Left renal pelvis (tissue), 4 donors: ENCODE measurements around the gene ZNF750. TPM values are rescaled to one million over a fixed set of nuclear protein-coding genes. Genes with fewer than 3 reads are reported as not detected.

ENCODE experiments used
- DNase-seq, 4 donors: peaks; one replicate each; pipeline ENCODE4 v3.0.0-alpha.2; 2013; ENCODE audit warnings: low read depth in 4 of 4, low spot score in 3 of 4
- polyA plus RNA-seq, 4 donors: library from polyadenylated mRNA; unstranded; fragments of 120-200 nt; gene quantifications; one replicate each; pipeline ENCODE4 v1.2.1, GENCODE V29; 2013; ENCODE audit not compliant: insufficient read length in 4 of 4

Gene ZNF750
- polyA plus RNA-seq, 4 donors = 0.30 to 2.5 (median 1.6) TPM

DNA sequence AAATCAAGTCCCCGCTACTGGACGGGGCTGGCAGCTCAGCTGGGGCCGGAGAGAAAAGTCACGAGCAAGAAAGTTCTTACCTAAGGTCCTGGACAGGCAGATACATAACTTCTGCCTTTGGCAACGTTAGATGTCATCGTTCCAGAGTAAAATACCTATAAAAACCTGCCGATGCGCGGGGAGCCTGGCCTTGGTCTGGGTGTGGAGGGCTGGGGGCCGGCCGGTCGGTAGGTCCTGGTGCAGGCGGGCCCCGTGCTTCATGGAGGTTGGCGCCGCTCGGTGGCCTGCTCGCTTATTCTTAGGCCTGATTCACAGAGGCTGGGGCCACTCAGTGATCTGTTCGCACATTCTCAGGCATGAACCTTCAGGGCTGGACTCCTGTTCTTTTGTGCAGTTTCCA lies 33.7 kb upstream of the ZNF750 start:
- no peak for DNase-seq

DNA sequence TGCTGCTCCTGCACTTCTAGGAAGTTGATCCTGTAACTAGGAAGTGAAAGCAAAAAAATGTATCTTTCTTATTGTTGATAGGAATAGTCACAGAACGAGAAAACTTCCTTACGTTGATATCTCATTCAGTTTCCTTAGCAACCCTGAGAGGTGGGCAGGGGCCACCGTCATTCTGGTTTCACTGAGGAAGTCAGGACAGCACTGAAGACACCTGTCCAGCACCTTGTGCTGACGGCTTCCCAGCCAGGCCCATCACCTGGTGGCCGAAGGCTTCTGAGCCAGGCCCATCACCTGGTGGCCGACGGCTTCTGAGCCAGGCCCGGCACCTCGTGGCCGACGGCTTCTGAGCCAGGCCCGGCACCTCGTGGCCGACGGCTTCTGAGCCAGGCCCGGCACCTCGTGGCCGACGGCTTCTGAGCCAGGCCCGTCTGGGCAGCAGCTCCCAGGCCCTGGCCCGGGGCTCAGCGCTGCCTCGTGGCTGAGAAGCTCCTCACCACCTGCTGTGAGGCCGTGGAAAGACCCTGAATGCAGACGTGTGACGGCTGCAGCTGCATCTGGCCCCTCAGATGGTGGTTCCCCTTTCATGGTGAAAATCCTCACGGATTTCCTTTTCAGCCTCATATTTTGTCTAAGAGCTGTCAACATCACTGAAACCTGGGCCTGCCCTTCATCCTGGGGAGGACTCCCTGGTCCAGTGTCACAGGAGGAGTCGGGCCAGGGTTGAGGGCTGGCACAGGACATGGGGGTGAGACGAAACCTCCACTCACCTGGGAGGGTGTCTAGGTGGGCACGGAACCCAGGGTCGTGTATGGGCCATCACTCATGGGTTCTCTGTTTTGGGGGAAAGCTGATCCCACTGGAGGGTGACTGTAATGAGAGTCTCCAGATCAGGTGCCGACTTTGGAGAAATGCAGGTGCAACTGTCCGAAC lies 33.0 kb upstream of the ZNF750 start:
- no peak for DNase-seq

DNA sequence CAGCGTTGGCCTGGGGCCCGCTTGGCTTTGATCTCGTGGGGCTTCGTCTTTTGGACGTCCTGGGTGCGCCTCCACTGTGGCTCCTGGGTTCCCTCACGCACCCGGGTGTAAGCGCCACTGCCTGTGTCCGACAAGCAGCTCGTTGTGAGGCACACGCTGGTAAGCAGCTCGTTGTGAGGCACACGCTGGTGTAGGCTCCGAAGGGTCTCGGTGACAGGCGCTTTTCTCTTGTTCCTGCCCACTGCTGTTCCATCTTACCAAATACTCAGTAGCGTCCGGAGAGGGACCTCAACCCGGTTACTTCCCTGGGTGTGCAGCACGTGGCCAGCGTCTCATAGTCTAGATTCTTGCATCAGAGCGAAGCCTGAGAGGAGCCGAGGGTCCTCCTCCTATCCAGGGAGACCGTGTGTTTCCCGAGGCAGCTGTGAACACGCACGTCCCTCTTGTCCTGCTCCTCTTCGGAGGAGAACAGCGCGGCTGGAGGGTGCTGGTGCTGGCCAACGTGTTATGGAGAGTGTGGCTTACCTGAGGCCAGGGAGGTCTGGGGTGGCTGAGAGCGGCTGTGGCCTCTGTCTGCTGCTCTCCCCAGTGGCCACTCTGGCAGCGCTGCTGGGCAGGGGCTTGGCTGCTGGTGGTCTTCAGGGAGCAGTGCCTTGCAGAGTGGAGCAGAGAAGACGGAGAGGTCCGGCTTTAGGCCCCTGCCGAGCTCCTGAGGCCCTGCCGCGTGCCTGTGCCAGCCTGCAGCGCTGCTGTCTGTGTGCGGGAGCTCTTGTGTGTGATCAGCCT lies 32.1 kb upstream of the ZNF750 start:
- no peak for DNase-seq

DNA sequence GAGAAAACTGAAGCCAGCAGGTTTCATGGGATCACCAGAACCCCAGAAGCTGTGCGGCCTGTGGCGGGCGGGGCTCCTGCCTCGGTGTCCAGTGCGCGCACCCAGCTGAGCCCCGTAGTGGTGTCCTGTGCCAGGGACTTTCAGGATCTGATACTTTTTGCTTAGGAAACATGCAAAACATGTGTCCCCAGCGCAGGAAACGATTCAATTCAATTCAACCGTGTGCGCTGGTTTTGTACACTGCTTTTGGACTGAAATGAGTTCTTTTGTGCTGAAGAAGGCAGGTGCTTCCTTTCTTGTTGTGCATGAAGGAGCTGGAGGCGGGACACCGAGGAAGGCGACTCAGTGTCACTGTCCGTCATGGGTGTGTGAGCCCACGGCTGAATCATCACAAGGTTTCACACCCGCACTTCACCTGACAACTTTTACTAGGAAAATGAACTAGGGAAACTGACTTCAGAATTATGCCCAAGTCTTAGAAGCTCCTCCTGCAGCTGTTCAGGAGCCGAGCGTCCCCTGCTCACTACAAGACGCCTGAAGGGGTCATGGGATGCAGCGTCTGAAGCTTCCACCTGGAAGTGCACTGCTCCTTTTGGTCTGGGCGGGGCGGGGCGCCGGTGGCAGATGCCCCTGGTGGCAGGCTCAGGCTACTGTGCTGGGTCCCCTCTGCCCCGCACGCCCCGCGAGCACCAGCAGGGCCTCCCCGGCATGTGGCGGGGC lies 31.4 kb upstream of the ZNF750 start:
- no peak for DNase-seq

DNA sequence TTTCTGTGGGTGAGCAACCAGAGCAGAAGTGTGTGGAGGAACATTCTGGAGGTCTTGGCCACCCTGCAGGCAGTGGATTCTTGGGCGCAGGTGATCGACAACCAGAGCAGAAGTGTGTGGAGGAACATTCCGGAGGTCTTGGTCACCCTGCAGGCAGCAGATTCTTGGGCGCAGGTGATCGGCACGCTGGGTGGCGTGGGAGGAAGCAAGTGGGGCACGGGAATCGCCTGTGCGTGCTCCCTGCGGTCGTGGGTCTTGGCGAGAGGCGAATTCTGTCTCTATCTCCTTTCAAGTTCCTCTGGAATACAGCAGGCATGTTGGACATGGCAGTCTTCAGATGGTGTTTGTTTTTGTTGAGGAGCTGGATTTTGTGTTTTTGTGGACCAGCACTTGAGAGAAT lies 30.7 kb upstream of the ZNF750 start:
- DNase-seq = no peak

DNA sequence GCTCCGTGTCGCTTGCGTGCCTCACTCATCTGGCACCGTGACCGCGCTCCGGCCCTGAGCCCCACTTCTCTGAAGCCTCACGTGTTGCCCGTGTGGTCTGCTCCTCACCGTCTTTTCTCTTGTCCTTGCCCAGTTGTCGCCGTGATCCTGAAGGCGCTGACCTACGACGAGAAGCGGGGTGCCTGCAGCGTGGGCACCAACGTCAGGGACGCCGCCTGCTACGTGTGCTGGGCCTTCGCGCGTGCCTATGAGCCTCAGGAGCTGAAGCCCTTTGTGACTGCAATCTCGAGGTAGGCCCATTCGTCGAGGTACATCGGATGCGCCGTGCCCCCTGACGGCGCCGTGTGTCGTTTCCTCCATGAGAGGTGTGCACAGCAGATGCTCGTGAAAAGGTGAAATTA lies 30.3 kb upstream of the ZNF750 start:
- no peak for DNase-seq

DNA sequence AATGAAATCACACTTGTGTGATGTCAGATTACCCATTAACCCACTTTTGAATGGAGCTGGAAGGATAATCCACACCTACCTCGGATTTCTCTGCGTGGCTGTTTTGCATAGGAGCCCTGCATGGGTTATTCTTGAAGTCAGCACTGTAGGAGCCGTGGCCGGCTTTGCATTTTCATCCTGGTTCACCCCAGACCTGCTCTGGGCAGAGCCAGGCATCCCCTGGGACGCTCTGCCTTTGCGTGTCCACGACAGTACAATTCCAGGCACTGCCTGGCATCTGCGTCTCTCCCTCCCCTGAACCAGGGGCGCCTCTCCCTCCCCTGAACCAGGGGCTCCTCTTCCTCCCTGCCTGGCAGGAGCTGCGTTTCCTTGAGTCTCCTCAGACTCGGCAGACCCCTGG lies 29.7 kb upstream of the ZNF750 start:
- DNase-seq = no peak

DNA sequence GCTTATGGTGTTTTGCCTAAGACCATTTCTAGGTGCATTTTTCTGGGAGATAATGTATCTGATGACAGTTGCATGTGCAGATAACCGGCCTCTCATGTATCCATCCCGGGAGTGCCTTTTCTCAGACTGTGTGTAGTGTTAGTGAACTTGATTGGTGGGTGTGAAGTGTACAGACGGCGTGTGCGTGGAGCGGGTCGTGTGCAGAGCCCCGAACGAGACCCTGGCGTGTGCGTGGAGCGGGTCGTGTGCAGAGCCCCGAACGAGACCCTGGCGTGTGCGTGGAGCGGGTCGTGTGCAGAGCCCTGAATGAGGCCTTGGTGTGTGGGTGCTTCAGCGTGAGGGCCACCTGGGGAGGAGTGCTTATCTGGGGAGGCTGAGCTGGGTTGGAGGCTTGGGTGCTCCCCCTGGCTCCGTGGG lies 28.9 kb upstream of the ZNF750 start:
- no peak for DNase-seq

DNA sequence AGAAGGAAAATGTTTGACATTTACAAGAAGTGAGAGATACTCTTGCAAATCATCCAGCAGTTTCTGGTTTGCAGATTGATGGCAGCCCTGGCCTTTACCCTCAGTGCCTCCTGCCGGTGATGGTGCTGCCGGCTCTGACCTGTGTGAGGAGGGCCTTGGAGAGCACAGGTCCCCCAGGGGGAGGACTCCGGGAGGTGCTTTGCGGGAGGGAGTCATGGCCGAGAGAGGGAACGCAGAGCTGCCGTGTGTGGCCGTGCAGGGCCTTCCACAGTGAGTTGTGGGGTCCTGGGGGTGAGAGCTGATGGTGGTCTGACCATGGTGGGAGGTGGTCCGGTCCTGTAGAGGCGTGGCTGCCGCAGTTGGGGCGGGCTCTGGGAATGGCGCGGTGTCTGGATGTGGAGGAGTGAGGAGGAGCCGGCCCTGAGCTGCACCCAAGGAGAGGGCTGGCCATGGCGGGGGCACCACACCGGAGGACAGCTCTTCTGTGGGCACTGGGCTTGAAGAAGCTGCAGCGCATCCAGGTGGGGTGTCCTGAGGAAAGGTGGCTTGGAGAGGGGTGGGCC lies 28.0 kb upstream of the ZNF750 start:
- DNase-seq = no peak

DNA sequence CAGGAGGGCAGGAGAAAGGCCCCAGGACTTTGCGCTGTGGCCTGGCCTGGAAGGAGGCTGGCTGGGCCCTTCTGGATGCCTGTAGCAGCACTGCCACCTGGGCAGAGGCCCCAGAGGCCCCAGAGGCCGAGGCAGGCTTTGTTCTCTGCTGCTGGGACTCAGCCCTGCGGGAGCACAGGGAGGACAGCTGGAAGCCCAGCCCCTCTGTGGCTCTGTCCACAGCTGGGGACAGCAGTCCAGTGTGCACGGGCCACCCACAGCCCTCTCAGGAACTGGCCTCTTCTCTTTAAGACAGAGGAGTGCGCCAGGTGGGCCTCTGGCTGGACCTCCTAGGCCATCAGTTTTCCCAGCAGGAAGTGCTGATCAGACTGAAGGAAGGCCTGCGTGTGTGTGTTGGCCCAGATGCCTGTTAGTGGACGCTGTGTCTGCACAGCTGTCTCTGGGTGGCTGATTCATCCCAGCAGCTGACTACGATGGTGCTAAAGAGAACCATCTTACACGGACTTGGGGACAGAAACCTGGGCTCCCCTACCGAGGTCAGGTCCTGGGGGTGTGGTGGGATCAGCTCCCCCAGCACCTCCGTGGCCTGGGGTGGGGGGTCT lies 26.9 kb upstream of the ZNF750 start:
- DNase-seq = no peak

DNA sequence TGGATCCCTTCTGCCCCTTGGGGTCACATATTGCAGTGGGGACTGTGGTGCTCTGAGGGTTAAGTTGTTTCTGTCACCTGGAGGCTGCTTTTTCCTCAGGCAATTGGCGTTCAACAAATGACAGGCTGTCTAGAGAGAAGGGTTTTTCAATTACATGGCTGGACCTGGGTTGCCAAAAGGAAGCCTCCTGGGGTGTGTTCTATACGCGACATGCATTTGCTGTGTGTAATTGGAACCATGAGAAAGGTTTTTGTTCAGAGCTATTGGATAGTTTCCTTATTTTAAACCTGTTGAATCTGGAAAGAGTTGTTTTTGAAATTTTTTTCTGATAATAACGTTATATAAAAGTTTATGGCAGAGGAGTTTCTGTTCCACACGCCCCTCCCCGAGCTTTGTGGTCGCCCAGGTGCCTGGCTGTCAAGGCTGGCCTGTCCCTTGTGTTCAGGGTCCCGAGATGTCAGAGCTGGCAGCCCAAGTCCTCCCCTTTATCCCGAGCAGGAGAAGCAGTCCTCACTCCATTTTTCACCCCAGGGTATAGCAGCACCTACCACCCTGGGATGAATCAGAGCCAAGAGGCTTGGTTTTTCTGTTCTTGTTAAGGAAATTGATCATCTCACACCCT lies 26.1 kb upstream of the ZNF750 start:
- no peak for DNase-seq

DNA sequence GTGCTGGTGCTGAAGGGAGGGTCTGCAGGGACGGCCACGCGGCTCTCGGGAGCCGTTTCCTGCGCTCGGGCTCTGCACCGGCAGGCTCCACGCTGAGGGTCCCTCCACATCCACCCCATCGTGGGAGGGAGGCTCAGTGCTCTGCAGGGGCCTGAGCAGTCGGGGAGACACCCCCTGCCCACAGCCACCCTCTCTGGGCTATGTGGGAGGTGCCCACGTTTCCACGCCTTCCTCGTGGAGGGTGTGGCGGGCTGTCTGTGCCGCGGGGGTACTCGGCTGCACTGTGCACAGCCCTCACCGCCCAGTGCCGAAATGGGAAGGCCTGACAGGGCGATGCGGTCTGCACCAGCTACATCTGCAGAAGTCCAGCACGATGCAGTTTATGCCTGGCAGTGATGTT lies 25.5 kb upstream of the ZNF750 start:
- no peak for DNase-seq

DNA sequence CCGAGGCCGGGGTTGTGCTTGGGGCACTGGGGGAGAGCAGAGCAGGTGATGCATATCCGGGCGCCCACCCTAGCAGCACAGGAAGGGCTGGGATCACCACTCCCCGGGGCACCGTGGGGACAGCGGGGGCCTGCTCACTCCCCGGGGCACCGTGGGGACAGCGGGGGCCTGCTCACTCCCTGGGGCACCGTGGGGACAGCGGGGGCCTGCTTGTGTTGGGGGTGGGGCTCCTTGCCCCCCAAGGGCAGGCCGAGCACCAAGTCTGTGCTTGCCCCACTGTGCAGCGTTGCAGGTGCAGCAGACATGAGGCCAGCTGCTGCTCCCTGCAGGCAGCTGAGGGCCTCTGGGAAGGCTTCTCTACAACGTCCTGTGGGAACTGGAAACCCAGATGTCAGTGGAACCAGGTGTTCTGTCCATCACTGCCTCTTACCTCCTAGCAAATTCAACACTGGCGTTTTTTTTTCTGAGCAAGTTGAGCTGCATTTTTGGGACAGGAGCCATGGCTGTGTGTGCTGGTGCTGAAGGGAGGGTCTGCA lies 25.0 kb upstream of the ZNF750 start:
- DNase-seq = no peak

DNA sequence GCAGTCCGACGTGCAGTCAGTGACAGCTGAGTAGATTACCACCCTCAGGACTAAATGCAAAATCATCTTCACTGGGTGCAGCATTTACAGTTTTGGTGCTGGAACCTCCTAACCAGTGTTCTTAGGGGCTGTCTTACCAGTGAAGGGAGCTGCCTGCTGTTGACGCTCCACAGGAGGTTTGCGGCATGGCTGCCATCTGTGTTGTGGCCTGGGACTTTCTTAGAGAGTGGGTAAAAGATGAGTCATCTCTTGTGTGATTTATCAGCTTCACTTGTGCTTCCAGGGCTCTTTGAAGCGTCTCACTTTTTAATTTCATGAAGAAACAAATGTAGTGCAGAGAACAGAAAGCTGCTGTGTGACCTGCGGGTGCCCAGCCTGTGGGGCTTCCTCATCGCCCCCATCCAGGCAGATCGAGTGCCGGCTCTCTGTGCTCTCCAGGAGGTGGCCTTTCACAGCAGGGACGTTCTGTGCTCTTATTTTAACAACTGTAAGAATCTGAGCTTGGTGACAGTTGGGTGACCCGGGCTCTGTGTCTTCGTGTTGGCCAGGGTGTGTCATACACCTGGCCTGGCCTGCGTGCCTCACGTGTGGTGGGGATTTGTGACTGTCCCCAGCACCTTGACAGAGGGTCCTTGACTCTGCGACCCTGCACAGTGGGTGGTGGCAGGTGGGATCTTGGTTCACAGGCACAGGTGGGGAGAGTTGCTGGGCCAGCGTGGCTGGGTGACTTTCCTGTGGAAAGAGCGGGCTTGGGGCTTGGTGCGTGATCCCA lies 24.3 kb upstream of the ZNF750 start:
- DNase-seq = no peak

DNA sequence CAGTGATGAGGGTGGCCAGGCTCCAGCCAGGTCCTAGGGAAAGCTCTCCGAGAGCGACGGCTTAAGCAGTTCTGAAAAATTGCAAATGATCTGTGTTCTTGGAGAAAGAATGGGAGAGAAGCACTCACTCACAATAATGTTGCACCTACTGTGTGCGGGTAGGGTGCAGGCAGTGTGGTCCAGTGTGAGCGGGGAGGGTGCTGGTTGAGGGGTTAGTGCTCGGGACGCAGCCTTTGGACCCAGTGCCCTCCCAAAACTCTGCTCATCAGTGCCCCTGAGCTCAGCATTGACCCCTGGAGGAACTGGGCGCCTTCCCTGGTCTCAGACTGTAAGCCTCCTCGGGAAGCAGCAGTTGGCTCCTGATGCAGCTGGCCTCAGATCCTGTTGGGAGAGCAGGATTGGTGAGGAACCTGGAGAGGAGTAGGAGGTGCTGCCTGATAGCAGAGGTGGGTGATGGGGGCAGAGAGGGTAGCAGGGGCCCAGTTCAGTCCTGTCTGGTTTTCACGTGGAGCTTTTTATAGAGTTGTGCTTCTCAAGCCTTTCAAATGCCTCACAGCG lies 23.6 kb upstream of the ZNF750 start:
- DNase-seq = no peak

DNA sequence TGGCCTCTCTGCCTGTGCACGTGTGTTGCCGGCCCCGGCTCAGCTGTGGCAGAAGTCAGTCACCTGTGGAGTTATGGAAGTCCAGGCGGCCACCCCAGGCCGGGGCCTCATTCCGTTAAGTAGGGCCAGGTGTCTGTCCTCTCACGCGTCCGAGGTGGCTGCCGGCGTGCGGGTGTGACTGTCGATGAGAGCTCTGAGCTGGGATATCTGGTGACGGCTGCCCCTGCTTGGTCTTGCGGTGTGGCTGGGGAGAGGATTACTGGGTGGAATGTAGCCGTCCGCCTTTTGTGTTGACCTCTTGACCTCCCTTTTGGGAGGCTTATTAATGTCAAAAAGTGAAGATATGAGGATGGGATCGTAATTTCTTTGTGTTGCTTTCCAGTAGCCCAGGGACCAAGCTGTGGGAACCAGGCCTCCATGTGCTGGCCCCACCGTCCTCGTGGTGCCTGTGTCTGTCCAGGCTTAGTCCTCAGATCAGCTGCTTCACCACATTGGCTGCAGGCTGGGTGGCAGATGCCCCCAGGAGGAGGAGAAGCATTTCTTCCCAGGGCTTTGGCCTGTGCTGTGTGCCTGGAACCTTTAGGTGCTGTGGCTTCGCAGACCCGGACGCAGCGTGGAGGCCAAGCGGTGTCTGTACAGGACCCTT lies 23.0 kb upstream of the ZNF750 start:
- DNase-seq = no peak

DNA sequence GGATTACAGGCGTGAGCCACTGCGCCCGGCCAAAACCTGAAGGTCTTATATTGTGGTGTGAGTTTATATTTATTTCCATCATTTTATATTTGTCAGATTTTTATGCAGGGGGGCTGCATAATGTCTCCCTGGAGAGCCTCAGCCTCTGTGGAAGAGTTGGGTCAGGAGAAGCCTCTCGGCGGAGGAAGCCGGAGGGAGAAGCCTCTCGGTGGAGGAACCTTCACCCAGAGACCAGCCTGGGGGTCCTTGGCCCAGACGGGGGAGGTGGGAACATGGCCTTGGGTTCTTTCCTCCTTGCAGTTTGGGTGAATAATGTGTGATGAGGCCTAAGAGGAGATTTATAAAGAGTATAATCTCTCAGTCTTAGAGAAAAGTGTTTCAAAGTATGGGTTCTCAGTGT lies 22.4 kb upstream of the ZNF750 start:
- no peak for DNase-seq

DNA sequence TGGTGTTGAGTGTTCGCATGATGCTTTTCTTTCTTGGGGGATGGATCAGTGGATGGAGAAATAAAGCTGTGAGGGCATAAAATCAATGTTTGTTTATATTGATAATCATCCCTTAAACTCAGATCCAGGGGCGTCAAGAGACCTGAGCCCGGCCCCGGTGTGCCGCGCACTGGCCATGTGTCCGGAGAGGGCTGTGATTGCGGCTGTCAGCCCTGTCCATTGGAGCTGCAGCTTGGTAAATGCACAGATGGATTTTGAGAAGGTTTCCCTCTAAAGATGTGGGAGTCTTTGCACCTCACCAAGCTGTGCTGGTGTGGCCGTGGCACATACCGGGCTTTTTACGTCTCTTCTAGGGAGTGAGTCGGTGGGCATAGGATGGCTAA lies 21.6 kb upstream of the ZNF750 start:
- no peak for DNase-seq
